ENCODE data around the gene ROPN1L.

ROPN1L gene

GRCh38 chr5:10461041-10461440, 19.4 kb downstream of the ROPN1L start:
- H3K4me1 ChIP-seq (ENCODE audit: control insufficient read depth, low read depth, low read length): no peaks in the 10 kb centered on the region
- H2BK15ac ChIP-seq (replicated peaks; ENCODE audit: low read depth): no peak overlapping the region
- H3K4me2 ChIP-seq (ENCODE audit: low read length): no peak overlapping the region
- no peak overlapping the region for H3K4me3 ChIP-seq (ENCODE audit: low read length)
- no peak overlapping the region for H3K18ac ChIP-seq (ENCODE audit: low read length)
- no peak overlapping the region for H3K9ac ChIP-seq (ENCODE audit: low read length)
- WGBS (ENCODE audit: extremely low coverage, insufficient coverage, low lambda C conversion rate): no CpG with 5 or more reads among the region's 12 CpGs
- H4K5ac ChIP-seq (ENCODE audit: low read length): no peak overlapping the region
- no peaks in the 10 kb centered on the region for H3K79me2 ChIP-seq (ENCODE audit: control insufficient read depth, insufficient read depth, low read length)
- no peaks in the 10 kb centered on the region for H3K36me3 ChIP-seq (ENCODE audit: control insufficient read depth, insufficient read depth, low read length)
- DNase-seq: no peak
- H3K23ac ChIP-seq (ENCODE audit: low read length): no peak overlapping the region
- no peak overlapping the region for H2BK120ac ChIP-seq (ENCODE audit: low read depth, low read length)
- no peaks in the 10 kb centered on the region for H3K27me3 ChIP-seq (ENCODE audit: insufficient read depth, low read length, poor library complexity)
- no peak overlapping the region for H2BK5ac ChIP-seq (ENCODE audit: low read length)
- no peaks in the 10 kb centered on the region for H3K79me1 ChIP-seq (ENCODE audit: low read length)
- H2AK5ac ChIP-seq (ENCODE audit: low read length): no peak overlapping the region
- H4K8ac ChIP-seq (ENCODE audit: low read depth, low read length): no peak overlapping the region
- no peak overlapping the region for H3K27ac ChIP-seq (ENCODE audit: low read depth, low read length)
- no peak overlapping the region for H3K4ac ChIP-seq (ENCODE audit: low read depth, low read length)
- H3K56ac ChIP-seq (ENCODE audit: low read length): no peak overlapping the region

GRCh38 chr5:10461904-10462555, 20.4 kb downstream of the ROPN1L start:
- H4K8ac ChIP-seq (ENCODE audit: low read depth, low read length): no peak overlapping the region
- no peak overlapping the region for H2BK120ac ChIP-seq (ENCODE audit: low read depth, low read length)
- no peak overlapping the region for H3K18ac ChIP-seq (ENCODE audit: low read length)
- no peak overlapping the region for H3K4me2 ChIP-seq (ENCODE audit: low read length)
- H3K27ac ChIP-seq (ENCODE audit: low read depth, low read length): no peak overlapping the region
- H3K79me1 ChIP-seq (ENCODE audit: low read length): no peaks in the 10 kb centered on the region
- DNase-seq: peak; percentile 63
- H3K56ac ChIP-seq (ENCODE audit: low read length): no peak overlapping the region
- H3K79me2 ChIP-seq (ENCODE audit: control insufficient read depth, insufficient read depth, low read length): no peaks in the 10 kb centered on the region
- H3K4ac ChIP-seq (ENCODE audit: low read depth, low read length): no peak overlapping the region
- no peak overlapping the region for H4K5ac ChIP-seq (ENCODE audit: low read length)
- H3K23ac ChIP-seq (ENCODE audit: low read length): no peak overlapping the region
- H2AK5ac ChIP-seq (ENCODE audit: low read length): no peak overlapping the region
- H3K27me3 ChIP-seq (ENCODE audit: insufficient read depth, low read length, poor library complexity): no peaks in the 10 kb centered on the region
- no peak overlapping the region for H3K4me3 ChIP-seq (ENCODE audit: low read length)
- H3K4me1 ChIP-seq (ENCODE audit: control insufficient read depth, low read depth, low read length): no peaks in the 10 kb centered on the region
- H3K9ac ChIP-seq (ENCODE audit: low read length): no peak overlapping the region
- no peak overlapping the region for H2BK5ac ChIP-seq (ENCODE audit: low read length)
- WGBS (ENCODE audit: extremely low coverage, insufficient coverage, low lambda C conversion rate): no CpG with 5 or more reads among the region's 10 CpGs
- no peaks in the 10 kb centered on the region for H3K36me3 ChIP-seq (ENCODE audit: control insufficient read depth, insufficient read depth, low read length)
- no peak overlapping the region for H2BK15ac ChIP-seq (replicated peaks; ENCODE audit: low read depth)

- Histone ChIP-seq H3K36me3 (ENCODE audit: control insufficient read depth, insufficient read depth, low read length) (no peaks in the 10 kb centered on the region), H4K8ac (ENCODE audit: low read depth, low read length) (no peak overlapping the region), H2BK120ac (ENCODE audit: low read depth, low read length) (no peak overlapping the region), H2AK5ac (ENCODE audit: low read length) (no peak overlapping the region), H3K56ac (ENCODE audit: low read length) (no peak overlapping the region), H3K4me2 (ENCODE audit: low read length) (no peak overlapping the region), H4K5ac (ENCODE audit: low read length) (no peak overlapping the region), H3K18ac (ENCODE audit: low read length) (no peak overlapping the region), H3K4me1 (ENCODE audit: control insufficient read depth, low read depth, low read length) (peaks cover 7% of the 10 kb centered on the region), H3K79me1 (ENCODE audit: low read length) (no peaks in the 10 kb centered on the region), H2BK15ac (replicated peaks; ENCODE audit: low read depth) (no peak overlapping the region), H3K9ac (ENCODE audit: low read length) (no peak overlapping the region), H3K4ac (ENCODE audit: low read depth, low read length) (no peak overlapping the region), H3K4me3 (ENCODE audit: low read length) (no peak overlapping the region), H2BK5ac (ENCODE audit: low read length) (no peak overlapping the region), H3K23ac (ENCODE audit: low read length) (no peak overlapping the region), H3K27me3 (ENCODE audit: insufficient read depth, low read length, poor library complexity) (no peaks in the 10 kb centered on the region), H3K79me2 (ENCODE audit: control insufficient read depth, insufficient read depth, low read length) (no peaks in the 10 kb centered on the region), H3K27ac (ENCODE audit: low read depth, low read length) (no peak overlapping the region)
- no peak for DNase-seq
- WGBS (ENCODE audit: extremely low coverage, insufficient coverage, low lambda C conversion rate): no CpG with 5 or more reads among the region's 6 CpGs
These were observed 21.9 kb downstream of the ROPN1L start for GRCh38 chr5:10463566-10463965.

- no CpG with 5 or more reads among the region's 11 CpGs for WGBS (ENCODE audit: extremely low coverage, insufficient coverage, low lambda C conversion rate)
- Histone ChIP-seq H3K9ac (ENCODE audit: low read length) (no peak overlapping the region), H3K27ac (ENCODE audit: low read depth, low read length) (no peak overlapping the region), H4K8ac (ENCODE audit: low read depth, low read length) (no peak overlapping the region), H3K56ac (ENCODE audit: low read length) (no peak overlapping the region), H3K27me3 (ENCODE audit: insufficient read depth, low read length, poor library complexity) (no peaks in the 10 kb centered on the region), H3K23ac (ENCODE audit: low read length) (no peak overlapping the region), H2BK120ac (ENCODE audit: low read depth, low read length) (no peak overlapping the region), H3K4me1 (ENCODE audit: control insufficient read depth, low read depth, low read length) (peaks cover 7% of the 10 kb centered on the region), H4K5ac (ENCODE audit: low read length) (no peak overlapping the region), H2BK5ac (ENCODE audit: low read length) (no peak overlapping the region), H3K36me3 (ENCODE audit: control insufficient read depth, insufficient read depth, low read length) (no peaks in the 10 kb centered on the region), H2BK15ac (replicated peaks; ENCODE audit: low read depth) (no peak overlapping the region), H2AK5ac (ENCODE audit: low read length) (no peak overlapping the region), H3K18ac (ENCODE audit: low read length) (no peak overlapping the region), H3K4ac (ENCODE audit: low read depth, low read length) (no peak overlapping the region), H3K79me2 (ENCODE audit: control insufficient read depth, insufficient read depth, low read length) (no peaks in the 10 kb centered on the region), H3K79me1 (ENCODE audit: low read length) (no peaks in the 10 kb centered on the region), H3K4me3 (ENCODE audit: low read length) (no peak overlapping the region), H3K4me2 (ENCODE audit: low read length) (no peak overlapping the region)
- DNase-seq: no peak
These were observed 22.5 kb downstream of the ROPN1L start for GRCh38 chr5:10464173-10464572.

GRCh38 chr5:10465726-10466125, 24.0 kb downstream of the ROPN1L start:
- no peak overlapping the region for H3K23ac ChIP-seq (ENCODE audit: low read length)
- H3K4me3 ChIP-seq (ENCODE audit: low read length): no peak overlapping the region
- no peak overlapping the region for H4K5ac ChIP-seq (ENCODE audit: low read length)
- no peak overlapping the region for H2BK15ac ChIP-seq (replicated peaks; ENCODE audit: low read depth)
- no peak overlapping the region for H2AK5ac ChIP-seq (ENCODE audit: low read length)
- H2BK5ac ChIP-seq (ENCODE audit: low read length): no peak overlapping the region
- H3K9ac ChIP-seq (ENCODE audit: low read length): no peak overlapping the region
- no peaks in the 10 kb centered on the region for H3K79me1 ChIP-seq (ENCODE audit: low read length)
- no peaks in the 10 kb centered on the region for H3K27me3 ChIP-seq (ENCODE audit: insufficient read depth, low read length, poor library complexity)
- H3K4me2 ChIP-seq (ENCODE audit: low read length): no peak overlapping the region
- H2BK120ac ChIP-seq (ENCODE audit: low read depth, low read length): no peak overlapping the region
- H3K4me1 ChIP-seq (ENCODE audit: control insufficient read depth, low read depth, low read length): peaks cover 7% of the 10 kb centered on the region
- DNase-seq: no peak
- no peak overlapping the region for H3K4ac ChIP-seq (ENCODE audit: low read depth, low read length)
- WGBS (ENCODE audit: extremely low coverage, insufficient coverage, low lambda C conversion rate): no CpG with 5 or more reads among the region's 10 CpGs
- no peak overlapping the region for H4K8ac ChIP-seq (ENCODE audit: low read depth, low read length)
- no peaks in the 10 kb centered on the region for H3K79me2 ChIP-seq (ENCODE audit: control insufficient read depth, insufficient read depth, low read length)
- H3K56ac ChIP-seq (ENCODE audit: low read length): no peak overlapping the region
- no peak overlapping the region for H3K18ac ChIP-seq (ENCODE audit: low read length)
- H3K27ac ChIP-seq (ENCODE audit: low read depth, low read length): no peak overlapping the region
- no peaks in the 10 kb centered on the region for H3K36me3 ChIP-seq (ENCODE audit: control insufficient read depth, insufficient read depth, low read length)

- Histone ChIP-seq H3K4me2 (ENCODE audit: low read length) (no peak overlapping the region), H3K18ac (ENCODE audit: low read length) (peak overlapping the region; percentile 3), H3K79me1 (ENCODE audit: low read length) (no peaks in the 10 kb centered on the region), H3K27ac (ENCODE audit: low read depth, low read length) (no peak overlapping the region), H3K56ac (ENCODE audit: low read length) (no peak overlapping the region), H3K4ac (ENCODE audit: low read depth, low read length) (no peak overlapping the region), H2BK5ac (ENCODE audit: low read length) (no peak overlapping the region), H3K4me1 (ENCODE audit: control insufficient read depth, low read depth, low read length) (peaks cover 7% of the 10 kb centered on the region), H3K23ac (ENCODE audit: low read length) (no peak overlapping the region), H2AK5ac (ENCODE audit: low read length) (no peak overlapping the region), H3K27me3 (ENCODE audit: insufficient read depth, low read length, poor library complexity) (no peaks in the 10 kb centered on the region), H2BK120ac (ENCODE audit: low read depth, low read length) (no peak overlapping the region), H3K9ac (ENCODE audit: low read length) (no peak overlapping the region), H4K5ac (ENCODE audit: low read length) (no peak overlapping the region), H3K79me2 (ENCODE audit: control insufficient read depth, insufficient read depth, low read length) (no peaks in the 10 kb centered on the region), H3K36me3 (ENCODE audit: control insufficient read depth, insufficient read depth, low read length) (no peaks in the 10 kb centered on the region), H3K4me3 (ENCODE audit: low read length) (no peak overlapping the region), H2BK15ac (replicated peaks; ENCODE audit: low read depth) (peak overlapping the region; percentile 29), H4K8ac (ENCODE audit: low read depth, low read length) (no peak overlapping the region)
- no peak for DNase-seq
- no CpG with 5 or more reads among the region's 17 CpGs for WGBS (ENCODE audit: extremely low coverage, insufficient coverage, low lambda C conversion rate)
These were observed 24.9 kb downstream of the ROPN1L start for GRCh38 chr5:10466446-10467073.

All from mesendoderm (in vitro differentiated cells).